Endothelial cell of umbilical vein (primary cell): Measurements from ENCODE around the gene CDKN1C. TPM values are rescaled to one million over a fixed set of nuclear protein-coding genes. Genes with fewer than 3 reads are reported as not detected.

Experiments used
- BruUV-seq: library from RNA; stranded (reverse); fragments of 400-500 nt; replicated peaks from 2 replicates; lab custom pipeline; 2021; lab: Mats Ljungman, UMichigan
- CTCF ChIA-PET: fragments of 300-600, 350-600 bp; sonication (Branson Sonifier 250); formaldehyde crosslinking; loops from one replicate; lab custom pipeline; 2021; ENCODE audit warnings: antibody characterized with exemption, inconsistent platforms; lab: Charles Lee
- POLR2A ChIA-PET: fragments of 300-600, 350-600 bp; sonication (Branson Sonifier 250); formaldehyde crosslinking; loops from one replicate; lab custom pipeline; 2021; ENCODE audit warnings: antibody characterized with exemption, inconsistent platforms; lab: Charles Lee
- DNase-seq: peaks from one replicate; pipeline ENCODE4 v3.0.0-alpha.2; 2011; ENCODE audit warnings: low read depth, low spot score
- FAIRE-seq: peaks from 2 replicates; lab custom pipeline; 2011; peaks lifted over from hg19 to GRCh38; lab: Jason Lieb, UNC
- H2AFZ ChIP-seq: 2 replicates; pipeline ENCODE4 v1.6.0; 2012; ENCODE audit warnings: low read depth, low read length, control low read depth, inconsistent platforms
- H3K27ac ChIP-seq: 2 replicates; pipeline ENCODE4 v1.5.1; 2011; ENCODE audit warnings: low read depth, mild to moderate bottlenecking, control low read depth, low read length, moderate library complexity; ENCODE audit not compliant: insufficient read depth
- H3K27me3 ChIP-seq, 2 experiments: 2 replicates each; pipeline versions ENCODE4 v1.6.0 to v1.6.1; 2011; ENCODE audit warnings: low read length in 2 of 2, mixed read lengths in 1 of 2; ENCODE audit not compliant: control insufficient read depth in 2 of 2, insufficient read depth in 2 of 2
- H3K36me3 ChIP-seq, 2 experiments: 2 replicates in 1 of 2; 3 replicates in 1 of 2; pipeline ENCODE4 v1.5.1; 2011; ENCODE audit warnings: low read length in 2 of 2, mild to moderate bottlenecking in 1 of 2, moderate library complexity in 1 of 2; ENCODE audit not compliant: control insufficient read depth in 2 of 2, insufficient read depth in 2 of 2; ENCODE audit errors: extremely low read depth in 1 of 2
- H3K4me1 ChIP-seq: 3 replicates; pipeline ENCODE4 v1.5.1; 2011; ENCODE audit warnings: mild to moderate bottlenecking, low read length; ENCODE audit not compliant: control insufficient read depth, insufficient read depth; ENCODE audit errors: extremely low read depth
- H3K4me2 ChIP-seq: 2 replicates; pipeline ENCODE4 v1.6.1; 2011; ENCODE audit warnings: low read length, control low read depth, mixed read lengths; ENCODE audit not compliant: insufficient read depth
- H3K4me3 ChIP-seq, 3 experiments: fragments of 200-600 bp in 1 of 3; sonication (generic), shearing (Covaris generic) in 1 of 3; replicated peaks in 1 of 3; 2 replicates each; pipeline ENCODE4 v1.5.1; 2011 to 2016; ENCODE audit warnings: control low read depth in 3 of 3, low read length in 3 of 3, mild to moderate bottlenecking in 2 of 3, inconsistent platforms in 1 of 3, low read depth in 1 of 3, moderate library complexity in 1 of 3; ENCODE audit not compliant: insufficient read depth in 1 of 3
- H3K79me2 ChIP-seq: 2 replicates; pipeline ENCODE4 v1.6.0; 2012; ENCODE audit warnings: low read length, inconsistent platforms; ENCODE audit not compliant: control insufficient read depth, insufficient read depth
- H3K9ac ChIP-seq: replicated peaks from 2 replicates; pipeline ENCODE3; 2011; ENCODE audit warnings: low read length, control low read depth; ENCODE audit not compliant: insufficient read depth; ENCODE audit errors: extremely low read depth
- H3K9me1 ChIP-seq: replicated peaks from 3 replicates; pipeline ENCODE4 v1.6.0; 2011; ENCODE audit warnings: mild to moderate bottlenecking, low read length; ENCODE audit not compliant: control insufficient read depth, insufficient read depth; ENCODE audit errors: extremely low read depth
- H3K9me3 ChIP-seq: replicated peaks from 2 replicates; pipeline ENCODE4 v1.5.1; 2012; ENCODE audit warnings: low read length, inconsistent platforms; ENCODE audit not compliant: control insufficient read depth, insufficient read depth
- H4K20me1 ChIP-seq: replicated peaks from 2 replicates; pipeline ENCODE3; 2011; ENCODE audit warnings: mild to moderate bottlenecking, low read length; ENCODE audit not compliant: control insufficient read depth, insufficient read depth; ENCODE audit errors: extremely low read depth
- CTCF ChIP-seq, 2 donors: IDR thresholded peaks; 1 replicate in 1 of 2; 2 replicates in 1 of 2; pipeline ENCODE4 v1.5.1; 2011; ENCODE audit warnings: low read length in 2 of 2, mild to moderate bottlenecking in 2 of 2, moderate library complexity in 2 of 2, control low read depth in 1 of 2, inconsistent platforms in 1 of 2, low read depth in 1 of 2; ENCODE audit not compliant: insufficient read depth in 1 of 2; ENCODE audit errors: extremely low read depth in 1 of 2
- EZH2 ChIP-seq: IDR thresholded peaks from 2 replicates; pipeline ENCODE4 v1.6.1; 2012; ENCODE audit warnings: borderline replicate concordance, low read depth, mild to moderate bottlenecking, moderate library complexity, low read length, inconsistent platforms; ENCODE audit not compliant: severe bottlenecking
- FOS ChIP-seq: IDR thresholded peaks from 2 replicates; pipeline ENCODE4 v1.6.1; 2011; ENCODE audit warnings: mild to moderate bottlenecking, low read length, moderate library complexity, borderline replicate concordance; ENCODE audit not compliant: insufficient read depth
- GATA2 ChIP-seq: IDR thresholded peaks from 2 replicates; pipeline ENCODE4 v1.7.0; 2011; ENCODE audit warnings: low read depth, mild to moderate bottlenecking, moderate library complexity, mixed read lengths, low read length; ENCODE audit not compliant: insufficient read length, insufficient read depth
- JUN ChIP-seq: IDR thresholded peaks from 2 replicates; pipeline ENCODE4 v1.6.1; 2011; ENCODE audit warnings: borderline replicate concordance, low read depth; ENCODE audit not compliant: insufficient read length, insufficient read depth
- MAX ChIP-seq: IDR thresholded peaks from 2 replicates; pipeline ENCODE4 v1.6.1; 2011; ENCODE audit not compliant: insufficient read depth, insufficient read length
- MYC ChIP-seq: IDR thresholded peaks from one replicate; pipeline ENCODE4 v1.6.1; 2011; ENCODE audit warnings: mild to moderate bottlenecking, low read depth, low read length
- POLR2A ChIP-seq: IDR thresholded peaks from 2 replicates; pipeline ENCODE4 v1.6.1; 2012; ENCODE audit warnings: low read depth, mild to moderate bottlenecking, control low read depth, low read length
- POLR2AphosphoS5 ChIP-seq: IDR thresholded peaks from 2 replicates; pipeline ENCODE4 v1.6.1; 2012; ENCODE audit warnings: low read depth, mild to moderate bottlenecking, control low read depth, low read length, moderate library complexity; ENCODE audit not compliant: insufficient read depth
- dilution Hi-C: fragments of 300-500 bp; cut with MboI; formaldehyde crosslinking; loops from one replicate; pipeline ENCODE4 v1.15.0; 2019; ENCODE audit warnings: low sequenced_read_pairs; ENCODE audit not compliant: extremely low pct_ligation_motif_present
- intact Hi-C: fragments of 100-400 bp; cut with micrococcal nuclease; formaldehyde crosslinking; loops from one replicate; pipeline ENCODE4 v1.10.0; 2022
- polyA plus RNA-seq, 4 experiments: library from polyadenylated mRNA; depleted of rRNA in 3 of 4; stranded (reverse) in 3 of 4; unstranded in 1 of 4; fragments of >200 nt; gene quantifications; 2 replicates each; pipeline versions ENCODE4 v1.2.1 to v1.2.3, GENCODE V29; 2011 to 2012; ENCODE audit warnings: missing spikeins in 1 of 4
- total RNA-seq: library from RNA; stranded (reverse); gene quantifications from 2 replicates; pipeline ENCODE4 v1.2.3, GENCODE V29; 2021

The CDKN1C gene
- total and polyA plus RNA-seq, 2 donors (not counting 3 experiments of a cell fraction or from before 2014, with no cell fraction given), result 4.1 to 9.0 TPM

GRCh38 chr11:2924821-2925675 is 39.5 kb upstream of the CDKN1C start:
- FAIRE-seq (no peak), DNase-seq (no peak)
- no peak overlapping the region for H3K27ac ChIP-seq
- intact Hi-C loops, result no loop called here
- H3K9me1 ChIP-seq, result no peaks in the 10 kb centered on the region
- no peaks in the 10 kb centered on the region for H4K20me1 ChIP-seq
- dilution Hi-C loops, result no loop called here
- H3K4me1 ChIP-seq, result peaks cover 9% of the 10 kb centered on the region
- no peak overlapping the region for H2AFZ ChIP-seq
- no TSS peak for BruUV-seq
- no peaks in the 10 kb centered on the region for H3K27me3 ChIP-seq
- H3K79me2 ChIP-seq, result peaks cover 28% of the 10 kb centered on the region
- no peak overlapping the region for H3K9ac ChIP-seq
- ChIA-PET CTCF (interaction anchor here (0.6 to 1.8 kb wide), 6 partner anchors 24 to 392 kb away, joined by 3 to 9 read pairs (median 3); no protein-coding TSS in a partner anchor), POLR2A (no interaction called here)
- H3K36me3 ChIP-seq, result no peaks in the 10 kb centered on the region
- H3K4me3 ChIP-seq, result no peak overlapping the region
- TF ChIP-seq JUN (no peak), MAX (no peak), MYC (no peak)
- H3K4me2 ChIP-seq, result no peak overlapping the region
- no peaks in the 10 kb centered on the region for H3K9me3 ChIP-seq

- Histone ChIP-seq H3K9me3 (no peaks in the 10 kb centered on the region), H3K4me1 (peaks cover 4% of the 10 kb centered on the region), H3K79me2 (peaks cover 28% of the 10 kb centered on the region), H3K4me2 (no peak overlapping the region), H3K4me3 (no peak overlapping the region), H3K9me1 (no peaks in the 10 kb centered on the region), H3K27me3 (no peaks in the 10 kb centered on the region), H3K9ac (no peak overlapping the region), H3K27ac (no peak overlapping the region), H3K36me3 (no peaks in the 10 kb centered on the region), H4K20me1 (no peaks in the 10 kb centered on the region), H2AFZ (no peak overlapping the region)
- dilution Hi-C loops (no loop called here), intact Hi-C loops (no loop called here)
- ChIA-PET POLR2A (no interaction called here), CTCF (interaction anchor here (0.6 to 1.8 kb wide), 4 partner anchors 26 to 391 kb away, joined by 3 to 9 read pairs (median 3); no protein-coding TSS in a partner anchor)
- FAIRE-seq, result no peak
- no peak for TF ChIP-seq EZH2
- no peak for TF ChIP-seq MYC
- no peak for TF ChIP-seq GATA2
- no peak for TF ChIP-seq JUN
- TF ChIP-seq POLR2A, result no peak
- TF ChIP-seq MAX, result no peak
- no peak for TF ChIP-seq POLR2AphosphoS5
- TF ChIP-seq FOS, result no peak
- no peak for TF ChIP-seq CTCF (IDR thresholded peaks at IDR 0.05; ENCODE audit: extremely low read depth in 1 of 2, insufficient read depth in 1 of 2, low read depth in 1 of 2, low read length in 2 of 2)
- BruUV-seq, result no TSS peak
- DNase-seq, result no peak
Measured at GRCh38 chr11:2924381-2924780, 38.8 kb upstream of the CDKN1C start.
